Gastrocnemius medialis (tissue), 4 donors: ENCODE measurements around the gene DIP2C. TPM values are rescaled to one million over a fixed set of nuclear protein-coding genes. Genes with fewer than 3 reads are reported as not detected.

Experiments
- ATAC-seq, 2 donors: fragments of 150-250 bp; one replicate each; pipeline ENCODE4 v1.9.1; 2016
- DNase-seq, 2 donors: peaks; one replicate each; pipeline ENCODE4 v3.0.0-alpha.2; 2019
- H3K27ac ChIP-seq, 4 donors: fragments of 200-600 bp; sonication (generic); 1 replicate in 1 of 4; 2 replicates in 3 of 4; pipeline ENCODE4 v1.5.1; 2016 to 2018; ENCODE audit warnings: mild to moderate bottlenecking in 2 of 4, moderate library complexity in 1 of 4
- H3K27me3 ChIP-seq, 3 donors: fragments of 200-600 bp; sonication (generic) in 2 of 3; 1 replicate in 1 of 3; 2 replicates in 2 of 3; pipeline versions ENCODE4 v1.5.1 to v1.6.0; 2016 to 2019; ENCODE audit warnings: mild to moderate bottlenecking in 1 of 3, moderate library complexity in 1 of 3
- H3K36me3 ChIP-seq, 2 donors: fragments of 200-600 bp; sonication (generic) in 1 of 2; one replicate each; pipeline ENCODE4 v1.5.1; 2017 to 2018
- H3K4me1 ChIP-seq, 2 donors: fragments of 200-600 bp; sonication (generic) in 1 of 2; one replicate each; pipeline ENCODE4 v1.5.1; 2016 to 2017; ENCODE audit warnings: mild to moderate bottlenecking in 2 of 2
- H3K4me3 ChIP-seq, 4 donors: fragments of 200-600 bp; sonication (generic) in 3 of 4; 1 replicate in 1 of 4; 2 replicates in 3 of 4; pipeline ENCODE4 v1.5.1; 2016 to 2019; ENCODE audit warnings: mild to moderate bottlenecking in 2 of 4
- H3K9me3 ChIP-seq, 3 donors: fragments of 200-600 bp; sonication (generic) in 2 of 3; 1 replicate in 1 of 3; 2 replicates in 2 of 3; pipeline ENCODE4 v1.5.1; 2016 to 2019
- POLR2A ChIP-seq, 2 donors: fragments of 450-650 bp; IDR thresholded peaks; one replicate each; pipeline ENCODE4 v1.6.1; 2017; ENCODE audit warnings: antibody characterized with exemption in 2 of 2, mild to moderate bottlenecking in 2 of 2, moderate library complexity in 2 of 2
- in situ Hi-C, 4 donors: fragments of 200-750 bp; cut with MboI; loops; one replicate each; pipeline versions ENCODE4 v1.15.0 to v1.8.0; 2017; ENCODE audit warnings: low sequenced_read_pairs in 4 of 4
- intact Hi-C: fragments of 100-400 bp; cut with DNase I; formaldehyde crosslinking; loops from one replicate; pipeline ENCODE4 v1.15.1; 2023; ENCODE audit warnings: low total_unique reads
- total RNA-seq, 4 donors: library from RNA; depleted of rRNA; stranded (reverse); fragments of >200 nt; gene quantifications; one replicate each; pipeline versions ENCODE4 v1.1.0 to v1.2.3, GENCODE V29; 2016
- TF ChIP-seq, protein P1 (sequence below), 5 experiments: fragments of 450-650 bp in 3 of 5; fragments of 200-600 bp in 2 of 5; sonication (generic) in 2 of 5; IDR thresholded peaks in 4 of 5; conservative IDR thresholded peaks in 1 of 5; 1 replicate in 4 of 5; 2 replicates in 1 of 5; pipeline ENCODE4 v1.5.1; 2016 to 2019; ENCODE audit warnings: antibody characterized with exemption in 5 of 5, mild to moderate bottlenecking in 3 of 5, moderate library complexity in 3 of 5

The DIP2C gene
- total RNA-seq, 4 donors from 2014 or later = 19.1 to 60.0 (median 30.2) TPM

DNA sequence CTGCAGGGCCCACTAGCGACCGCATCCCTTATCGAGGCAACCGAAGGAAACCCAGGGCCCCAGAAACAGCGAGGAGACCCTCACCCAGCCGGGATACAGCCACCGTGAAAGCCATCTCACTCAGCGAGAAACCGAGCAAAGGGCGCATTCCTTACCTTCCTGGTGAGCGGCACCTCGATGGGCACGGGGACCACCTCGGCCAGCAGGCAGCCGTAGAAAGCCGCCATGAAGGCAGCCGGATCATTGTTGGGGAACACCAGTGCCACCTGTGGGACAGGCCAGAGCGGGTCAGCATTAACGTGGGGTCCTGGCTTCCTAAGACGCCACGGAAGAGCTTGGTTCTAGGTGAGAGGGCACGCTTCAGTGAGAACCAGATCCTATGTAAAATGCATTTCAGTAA lies 290.5 kb downstream of the DIP2C start:
- Histone ChIP-seq H3K4me1 (peaks cover 19 to 22% of the 10 kb centered on the region in 2 donors), H3K36me3 (no peaks in the 10 kb centered on the region), H3K4me3 (no peak overlapping the region), H3K27me3 (no peaks in the 10 kb centered on the region), H3K9me3 (no peaks in the 10 kb centered on the region), H3K27ac (no peak overlapping the region)
- intact Hi-C loops (loop anchor here (5.0 kb wide), 1 partner anchor 288 kb away; the partner anchor contains the start of gene DIP2C), in situ Hi-C loops (no loop called here)
- no peak for ATAC-seq
- DNase-seq = no peak
- TF ChIP-seq, protein P1, sequence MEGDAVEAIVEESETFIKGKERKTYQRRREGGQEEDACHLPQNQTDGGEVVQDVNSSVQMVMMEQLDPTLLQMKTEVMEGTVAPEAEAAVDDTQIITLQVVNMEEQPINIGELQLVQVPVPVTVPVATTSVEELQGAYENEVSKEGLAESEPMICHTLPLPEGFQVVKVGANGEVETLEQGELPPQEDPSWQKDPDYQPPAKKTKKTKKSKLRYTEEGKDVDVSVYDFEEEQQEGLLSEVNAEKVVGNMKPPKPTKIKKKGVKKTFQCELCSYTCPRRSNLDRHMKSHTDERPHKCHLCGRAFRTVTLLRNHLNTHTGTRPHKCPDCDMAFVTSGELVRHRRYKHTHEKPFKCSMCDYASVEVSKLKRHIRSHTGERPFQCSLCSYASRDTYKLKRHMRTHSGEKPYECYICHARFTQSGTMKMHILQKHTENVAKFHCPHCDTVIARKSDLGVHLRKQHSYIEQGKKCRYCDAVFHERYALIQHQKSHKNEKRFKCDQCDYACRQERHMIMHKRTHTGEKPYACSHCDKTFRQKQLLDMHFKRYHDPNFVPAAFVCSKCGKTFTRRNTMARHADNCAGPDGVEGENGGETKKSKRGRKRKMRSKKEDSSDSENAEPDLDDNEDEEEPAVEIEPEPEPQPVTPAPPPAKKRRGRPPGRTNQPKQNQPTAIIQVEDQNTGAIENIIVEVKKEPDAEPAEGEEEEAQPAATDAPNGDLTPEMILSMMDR (IDR thresholded peaks at IDR 0.05 in 4 of 5, conservative IDR thresholded peaks at IDR 0.05 in 1 of 5) = no peak
- no peak for TF ChIP-seq POLR2A (IDR thresholded peaks at IDR 0.05)

DNA sequence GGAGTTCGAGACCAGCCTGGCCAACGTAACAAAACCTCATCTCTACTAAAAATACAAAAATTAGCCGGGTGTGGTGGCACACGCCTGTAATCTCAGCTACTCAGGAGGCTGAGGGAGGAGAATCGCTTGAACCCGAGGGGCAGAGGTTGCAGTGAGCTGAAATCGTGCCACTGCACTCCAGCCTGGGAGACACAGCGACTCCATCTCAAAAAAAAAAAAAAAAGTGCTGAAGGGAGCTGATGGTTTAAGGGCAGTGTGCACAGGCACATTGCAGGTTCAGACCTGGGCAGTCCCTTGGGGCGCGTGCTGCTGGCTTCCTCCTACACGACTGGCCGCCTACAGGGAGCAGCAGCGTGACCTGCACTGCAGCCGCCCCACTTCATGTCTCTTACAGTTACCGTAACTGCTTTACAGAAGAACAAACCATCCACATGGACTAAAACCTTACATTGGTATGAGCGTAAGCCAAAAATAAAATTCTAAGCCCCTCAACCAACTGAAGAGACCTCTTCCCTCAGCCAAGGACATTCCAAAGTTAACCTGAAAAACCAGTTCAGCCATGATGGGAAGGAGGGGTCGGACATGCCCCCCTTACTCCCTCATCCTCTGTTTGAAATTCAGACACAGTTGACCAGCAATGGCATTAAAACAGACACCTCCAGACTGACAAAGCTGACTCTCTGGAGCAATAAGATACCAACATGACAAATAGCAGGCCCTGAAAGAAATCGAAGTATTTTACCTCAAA lies 292.0 kb downstream of the DIP2C start:
- intact Hi-C loops = loop anchor here (5.0 kb wide), 1 partner anchor 290 kb away; the partner anchor contains the start of gene DIP2C

GRCh38 chr10:396535-397220 lies 292.8 kb downstream of the DIP2C start:
- H3K36me3 ChIP-seq = no peaks in the 10 kb centered on the region
- no peaks in the 10 kb centered on the region for H3K27me3 ChIP-seq
- peaks cover 22 to 23% of the 10 kb centered on the region in 2 donors for H3K4me1 ChIP-seq
- peak; percentile 79 to 85 for ATAC-seq
- no peak for TF ChIP-seq POLR2A (IDR thresholded peaks at IDR 0.05)
- TF ChIP-seq, protein P1 (IDR thresholded peaks at IDR 0.05 in 4 of 5, conservative IDR thresholded peaks at IDR 0.05 in 1 of 5) = no peak
- in situ Hi-C loops = no loop called here
- no peak overlapping the region for H3K4me3 ChIP-seq
- H3K27ac ChIP-seq = peak overlapping the region; percentile 66 to 81 (median 76)
- H3K9me3 ChIP-seq = no peaks in the 10 kb centered on the region
- intact Hi-C loops = loop anchor here (5.0 kb wide), 1 partner anchor 291 kb away; the partner anchor contains the start of gene DIP2C
- DNase-seq = peak; percentile 56 to 66

More for the DNA sequence above, 292.0 kb downstream of the DIP2C start:
- DNase-seq (no peak), ATAC-seq (no peak)
- H3K27ac ChIP-seq = peak overlapping the region; percentile 66 to 81 (median 76)
- peaks cover 19 to 22% of the 10 kb centered on the region in 2 donors for H3K4me1 ChIP-seq
- no peaks in the 10 kb centered on the region for H3K9me3 ChIP-seq
- H3K27me3 ChIP-seq = no peaks in the 10 kb centered on the region
- in situ Hi-C loops = no loop called here
- H3K4me3 ChIP-seq = no peak overlapping the region
- no peak for TF ChIP-seq POLR2A (IDR thresholded peaks at IDR 0.05)
- TF ChIP-seq, protein P1 (IDR thresholded peaks at IDR 0.05 in 4 of 5, conservative IDR thresholded peaks at IDR 0.05 in 1 of 5) = no peak
- H3K36me3 ChIP-seq = no peaks in the 10 kb centered on the region

DNA sequence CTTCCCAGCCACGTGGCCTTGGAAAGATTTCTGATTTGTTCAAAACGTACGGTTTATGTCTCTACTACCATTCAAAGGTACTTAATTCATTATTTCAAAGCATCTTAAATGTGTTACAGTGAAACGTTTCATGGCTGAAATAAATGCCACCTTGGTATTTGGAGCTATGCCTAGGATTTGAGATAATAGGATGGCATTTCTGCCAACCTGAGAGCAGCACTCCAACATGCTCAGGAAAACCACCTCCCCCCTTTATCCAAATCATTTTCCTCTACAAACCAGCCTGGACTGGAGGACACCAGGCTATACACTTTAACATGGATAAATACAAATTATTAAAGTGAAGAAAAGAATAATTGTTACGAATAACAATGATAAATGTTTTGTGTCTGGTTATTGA lies 293.4 kb downstream of the DIP2C start:
- H3K4me3 ChIP-seq = no peak overlapping the region
- peaks cover 22 to 28% of the 10 kb centered on the region in 2 donors for H3K4me1 ChIP-seq
- no peaks in the 10 kb centered on the region for H3K36me3 ChIP-seq
- no peaks in the 10 kb centered on the region for H3K27me3 ChIP-seq
- DNase-seq (no peak), ATAC-seq (no peak)
- H3K9me3 ChIP-seq = no peaks in the 10 kb centered on the region
- TF ChIP-seq POLR2A (IDR thresholded peaks at IDR 0.05) = no peak
- TF ChIP-seq, protein P1 (IDR thresholded peaks at IDR 0.05 in 4 of 5, conservative IDR thresholded peaks at IDR 0.05 in 1 of 5) = no peak
- intact Hi-C loops (loop anchor here (5.0 kb wide), 1 partner anchor 291 kb away; the partner anchor contains the start of gene DIP2C), in situ Hi-C loops (no loop called here)
- H3K27ac ChIP-seq = peak overlapping the region; percentile 66 to 81 (median 76)
